HCT116 (cell line): ENCODE results near the gene UAP1. TPM values are rescaled to one million over a fixed set of nuclear protein-coding genes. Genes with fewer than 3 reads are reported as not detected.
"Not testable (repeated sequence)": the region's sequence is repeated elsewhere in the genome, so short reads cannot be mapped to it uniquely, and the experiment has no call there.

Experiments used
- ATAC-seq: fragments of 200-7000 bp; cut with Tn5 transposase; 2 replicates; pipeline ENCODE4 v1.9.1; 2020; ENCODE audit warnings: mild to moderate bottlenecking, moderate library complexity
- BruUV-seq: library from RNA; stranded (reverse); fragments of 400-500 nt; replicated peaks from 2 replicates; lab custom pipeline; 2021; lab: Mats Ljungman, UMichigan
- CTCF ChIA-PET: fragments of 300-600 bp; sonication (Branson Sonifier 250); formaldehyde crosslinking; loops from one replicate; lab custom pipeline; 2021; ENCODE audit warnings: antibody characterized with exemption; lab: Charles Lee
- POLR2A ChIA-PET: fragments of 300-600, 350-600 bp; sonication (Branson Sonifier 250); formaldehyde crosslinking; loops from one replicate; lab custom pipeline; 2021; ENCODE audit warnings: antibody characterized with exemption; lab: Charles Lee
- RAD21 ChIA-PET, 2 experiments: fragments of 300-600 bp; sonication (Branson Sonifier 250); formaldehyde crosslinking; loops; one replicate each; lab custom pipeline; 2023; ENCODE audit warnings: low total read pairs in 2 of 2; ENCODE audit not compliant: uncharacterized antibody in 2 of 2, unreplicated experiment in 2 of 2, low non-redundant PET in 1 of 2; lab: Charles Lee
- DNase-seq: peaks from one replicate; pipeline ENCODE4 v3.0.0-alpha.2; 2010; ENCODE audit warnings: low read depth, low spot score
- H2AFZ ChIP-seq: fragments of 200-600 bp; shearing (Covaris generic), sonication (generic); 2 replicates; pipeline ENCODE4 v1.6.1; 2017; ENCODE audit warnings: low read depth, mixed run types, mixed read lengths, antibody characterized with exemption, low read length; ENCODE audit not compliant: poor library complexity, severe bottlenecking
- H3K27ac ChIP-seq: 2 replicates; pipeline ENCODE4 v1.5.1; 2012; ENCODE audit warnings: low read depth, low read length
- H3K27me3 ChIP-seq: fragments of 200-600 bp; sonication (generic); 2 replicates; pipeline ENCODE4 v1.6.1; 2016; ENCODE audit warnings: mixed run types, low read length, mixed read lengths; ENCODE audit not compliant: insufficient read depth
- H3K36me3 ChIP-seq, 2 experiments: fragments of 200-500 bp in 1 of 2; fragments of 200-600 bp in 1 of 2; sonication (Bioruptor generic) in 1 of 2; sonication (generic) in 1 of 2; 2 replicates each; pipeline versions ENCODE4 v1.5.1 to v1.6.1; 2014 to 2016; ENCODE audit warnings: low read length in 2 of 2, inconsistent platforms in 1 of 2, mixed read lengths in 1 of 2, mixed run types in 1 of 2; ENCODE audit not compliant: insufficient read depth in 2 of 2, control insufficient read depth in 1 of 2
- H3K4me1 ChIP-seq, 2 experiments: fragments of 200-600 bp in 1 of 2; sonication (generic) in 1 of 2; 2 replicates each; pipeline versions ENCODE4 v1.5.1 to v1.6.1; 2012 to 2017; ENCODE audit warnings: low read length in 2 of 2, inconsistent platforms in 1 of 2, mild to moderate bottlenecking in 1 of 2, mixed read lengths in 1 of 2, mixed run types in 1 of 2, moderate library complexity in 1 of 2; ENCODE audit not compliant: insufficient read depth in 2 of 2, control insufficient read depth in 1 of 2
- H3K4me2 ChIP-seq: fragments of 200-600 bp; sonication (generic); 2 replicates; pipeline ENCODE4 v1.6.1; 2017; ENCODE audit warnings: mixed run types, low read length, mixed read lengths
- H3K4me3 ChIP-seq, 2 experiments: fragments of 200-600 bp in 1 of 2; sonication (generic) in 1 of 2; replicated peaks in 1 of 2; 2 replicates each; pipeline ENCODE4 v1.5.1; 2011 to 2016; ENCODE audit warnings: low read length in 2 of 2, control low read depth in 1 of 2, low read depth in 1 of 2, mild to moderate bottlenecking in 1 of 2, mixed read lengths in 1 of 2, mixed run types in 1 of 2
- H3K79me2 ChIP-seq: fragments of 200-600 bp; sonication (generic); 2 replicates; pipeline ENCODE4 v1.6.1; 2017; ENCODE audit warnings: mild to moderate bottlenecking, mixed run types, low read length, moderate library complexity, mixed read lengths; ENCODE audit not compliant: insufficient read depth
- H3K9ac ChIP-seq: fragments of 200-600 bp; sonication (generic); 2 replicates; pipeline ENCODE4 v1.6.1; 2016; ENCODE audit warnings: low read length, mixed read lengths
- H3K9me2 ChIP-seq: fragments of 200-600 bp; sonication (generic), shearing (Covaris generic); 2 replicates; pipeline ENCODE4 v1.6.1; 2017; ENCODE audit warnings: mixed run types, mild to moderate bottlenecking, moderate library complexity; ENCODE audit not compliant: insufficient read depth
- H3K9me3 ChIP-seq, 2 experiments: fragments of 200-500 bp in 1 of 2; fragments of 200-600 bp in 1 of 2; sonication (Bioruptor generic) in 1 of 2; sonication (generic) in 1 of 2; 2 replicates each; pipeline ENCODE4 v1.6.1; 2014 to 2017; ENCODE audit warnings: low read length in 2 of 2, mixed read lengths in 2 of 2, inconsistent platforms in 1 of 2, low read depth in 1 of 2, mild to moderate bottlenecking in 1 of 2, mixed run types in 1 of 2, moderate library complexity in 1 of 2; ENCODE audit not compliant: control insufficient read depth in 1 of 2, insufficient read depth in 1 of 2
- H4K20me1 ChIP-seq: fragments of 200-600 bp; sonication (generic), shearing (Covaris generic); 2 replicates; pipeline ENCODE4 v1.6.1; 2017; ENCODE audit warnings: mixed run types, mild to moderate bottlenecking, moderate library complexity; ENCODE audit not compliant: insufficient read depth
- CBX3 ChIP-seq: IDR thresholded peaks from 2 replicates; pipeline ENCODE4 v1.6.1; 2012; ENCODE audit warnings: low read depth
- CEBPB ChIP-seq: IDR thresholded peaks from 2 replicates; pipeline ENCODE4 v1.6.1; 2012; ENCODE audit warnings: low read depth
- CTCF ChIP-seq, 3 experiments: fragments of 200-600 bp in 1 of 3; sonication (generic) in 1 of 3; IDR thresholded peaks in 2 of 3; conservative IDR thresholded peaks in 1 of 3; 2 replicates each; pipeline ENCODE4 v1.5.1; 2012 to 2017; ENCODE audit warnings: low read depth in 2 of 3, low read length in 2 of 3, antibody characterized with exemption in 1 of 3, borderline replicate concordance in 1 of 3, control low read depth in 1 of 3, mild to moderate bottlenecking in 1 of 3, mixed read lengths in 1 of 3, mixed run types in 1 of 3, moderate library complexity in 1 of 3; ENCODE audit not compliant: insufficient read depth in 1 of 3
- EGR1 ChIP-seq: IDR thresholded peaks from 2 replicates; pipeline ENCODE4 v1.6.1; 2012; ENCODE audit warnings: low read depth
- ELF1 ChIP-seq: IDR thresholded peaks from 2 replicates; pipeline ENCODE4 v1.6.1; 2012; ENCODE audit warnings: low read depth, borderline replicate concordance
- EZH2 ChIP-seq: fragments of 200-600 bp; sonication (generic); IDR thresholded peaks from 2 replicates; pipeline ENCODE4 v1.6.1; 2017; ENCODE audit warnings: antibody characterized with exemption, mixed run types
- FOSL1 ChIP-seq: IDR thresholded peaks from 2 replicates; pipeline ENCODE4 v1.6.1; 2012; ENCODE audit warnings: low read depth
- JUND ChIP-seq: IDR thresholded peaks from 2 replicates; pipeline ENCODE4 v1.6.1; 2012
- POLR2A ChIP-seq: IDR thresholded peaks from 2 replicates; pipeline ENCODE4 v1.7.0; 2011; ENCODE audit warnings: borderline replicate concordance; ENCODE audit not compliant: insufficient read depth, insufficient read length; ENCODE audit errors: extremely low read depth
- POLR2AphosphoS5 ChIP-seq: IDR thresholded peaks from 2 replicates; pipeline ENCODE4 v1.6.1; 2011; ENCODE audit warnings: mild to moderate bottlenecking, low read depth, low read length, moderate library complexity
- RAD21 ChIP-seq: IDR thresholded peaks from 2 replicates; pipeline ENCODE4 v1.6.1; 2012; ENCODE audit warnings: low read depth, mild to moderate bottlenecking
- SIN3A ChIP-seq: IDR thresholded peaks from 2 replicates; pipeline ENCODE4 v1.6.1; 2012; ENCODE audit warnings: low read depth
- SP1 ChIP-seq: IDR thresholded peaks from 2 replicates; pipeline ENCODE4 v1.6.1; 2012; ENCODE audit warnings: low read depth
- YY1 ChIP-seq: IDR thresholded peaks from 2 replicates; pipeline ENCODE4 v1.6.1; 2011; ENCODE audit warnings: low read length, low read depth, moderate library complexity, mild to moderate bottlenecking; ENCODE audit not compliant: insufficient replicate concordance; ENCODE audit errors: extremely low read depth
- ZFX ChIP-seq: fragments of 450-650 bp; IDR thresholded peaks from 2 replicates; pipeline ENCODE4 v1.6.1; 2017
- ZNF274 ChIP-seq: fragments of 200-500 bp; sonication (Bioruptor generic); IDR thresholded peaks from 2 replicates; pipeline ENCODE4 v1.6.1; 2014; ENCODE audit warnings: mild to moderate bottlenecking, low read depth, low read length, inconsistent platforms
- intact Hi-C: fragments of 100-400 bp; cut with micrococcal nuclease; formaldehyde crosslinking; loops from 2 replicates; pipeline ENCODE4 v1.10.0; 2022
- total RNA-seq: library from RNA; stranded (reverse); gene quantifications from one replicate; pipeline ENCODE4 v1.2.1, GENCODE V29; 2021; ENCODE audit not compliant: unreplicated experiment
- TF ChIP-seq, protein P1 (sequence below): IDR thresholded peaks from 2 replicates; pipeline ENCODE4 v1.6.1; 2012; ENCODE audit warnings: low read depth
- TF ChIP-seq, protein P2 (sequence below): IDR thresholded peaks from 2 replicates; pipeline ENCODE4 v1.6.1; 2012

Gene UAP1
- total RNA-seq, 1 experiment from 2014 or later = 51.4 TPM

- no peaks in the 10 kb centered on the region for H3K79me2 ChIP-seq
- no peaks in the 10 kb centered on the region for H3K9me3 ChIP-seq
- DNase-seq (no peak), ATAC-seq (no peak)
- H3K9me2 ChIP-seq = no peaks in the 10 kb centered on the region
- 0 out of 4 replicates have a peak, but pooled peaks cover 0 to 14% of the 10 kb centered on the region in 2 experiments for H3K36me3 ChIP-seq
- ChIA-PET RAD21 (no interaction called here), CTCF (interaction anchor here (1.1 kb wide), 1 partner anchor 201 kb away, joined by 3 read pairs; no protein-coding TSS in a partner anchor), POLR2A (no interaction called here)
- no peak overlapping the region for H3K9ac ChIP-seq
- BruUV-seq = no TSS peak
- H3K27me3 ChIP-seq = no peaks in the 10 kb centered on the region
- no peak overlapping the region for H3K27ac ChIP-seq
- H2AFZ ChIP-seq = no peak overlapping the region
- no peaks in the 10 kb centered on the region for H4K20me1 ChIP-seq
- H3K4me1 ChIP-seq = no peaks in the 10 kb centered on the region
- TF ChIP-seq SP1 (no peak), SIN3A (no peak), CBX3 (no peak), ZNF274 (no peak), RAD21 (no peak), ZFX (no peak), YY1 (no peak), FOSL1 (no peak), EGR1 (no peak), CEBPB (no peak), JUND (no peak), POLR2AphosphoS5 (no peak), ELF1 (no peak), POLR2A (no peak), CTCF (IDR thresholded peaks at IDR 0.05 in 2 of 3, conservative IDR thresholded peaks at IDR 0.05 in 1 of 3; ENCODE audit: borderline replicate concordance in 1 of 3, insufficient read depth in 1 of 3, low read depth in 2 of 3, low read length in 2 of 3) (no peak), EZH2 (no peak)
- TF ChIP-seq, protein P1, sequence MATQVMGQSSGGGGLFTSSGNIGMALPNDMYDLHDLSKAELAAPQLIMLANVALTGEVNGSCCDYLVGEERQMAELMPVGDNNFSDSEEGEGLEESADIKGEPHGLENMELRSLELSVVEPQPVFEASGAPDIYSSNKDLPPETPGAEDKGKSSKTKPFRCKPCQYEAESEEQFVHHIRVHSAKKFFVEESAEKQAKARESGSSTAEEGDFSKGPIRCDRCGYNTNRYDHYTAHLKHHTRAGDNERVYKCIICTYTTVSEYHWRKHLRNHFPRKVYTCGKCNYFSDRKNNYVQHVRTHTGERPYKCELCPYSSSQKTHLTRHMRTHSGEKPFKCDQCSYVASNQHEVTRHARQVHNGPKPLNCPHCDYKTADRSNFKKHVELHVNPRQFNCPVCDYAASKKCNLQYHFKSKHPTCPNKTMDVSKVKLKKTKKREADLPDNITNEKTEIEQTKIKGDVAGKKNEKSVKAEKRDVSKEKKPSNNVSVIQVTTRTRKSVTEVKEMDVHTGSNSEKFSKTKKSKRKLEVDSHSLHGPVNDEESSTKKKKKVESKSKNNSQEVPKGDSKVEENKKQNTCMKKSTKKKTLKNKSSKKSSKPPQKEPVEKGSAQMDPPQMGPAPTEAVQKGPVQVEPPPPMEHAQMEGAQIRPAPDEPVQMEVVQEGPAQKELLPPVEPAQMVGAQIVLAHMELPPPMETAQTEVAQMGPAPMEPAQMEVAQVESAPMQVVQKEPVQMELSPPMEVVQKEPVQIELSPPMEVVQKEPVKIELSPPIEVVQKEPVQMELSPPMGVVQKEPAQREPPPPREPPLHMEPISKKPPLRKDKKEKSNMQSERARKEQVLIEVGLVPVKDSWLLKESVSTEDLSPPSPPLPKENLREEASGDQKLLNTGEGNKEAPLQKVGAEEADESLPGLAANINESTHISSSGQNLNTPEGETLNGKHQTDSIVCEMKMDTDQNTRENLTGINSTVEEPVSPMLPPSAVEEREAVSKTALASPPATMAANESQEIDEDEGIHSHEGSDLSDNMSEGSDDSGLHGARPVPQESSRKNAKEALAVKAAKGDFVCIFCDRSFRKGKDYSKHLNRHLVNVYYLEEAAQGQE = no peak
- TF ChIP-seq, protein P2, sequence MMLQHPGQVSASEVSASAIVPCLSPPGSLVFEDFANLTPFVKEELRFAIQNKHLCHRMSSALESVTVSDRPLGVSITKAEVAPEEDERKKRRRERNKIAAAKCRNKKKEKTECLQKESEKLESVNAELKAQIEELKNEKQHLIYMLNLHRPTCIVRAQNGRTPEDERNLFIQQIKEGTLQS = no peak
- H3K4me3 ChIP-seq = no peak overlapping the region
- intact Hi-C loops = no loop called here
- H3K4me2 ChIP-seq = no peak overlapping the region
Measured at GRCh38 chr1:162599451-162599850, 37.9 kb downstream of the UAP1 start.

DNA sequence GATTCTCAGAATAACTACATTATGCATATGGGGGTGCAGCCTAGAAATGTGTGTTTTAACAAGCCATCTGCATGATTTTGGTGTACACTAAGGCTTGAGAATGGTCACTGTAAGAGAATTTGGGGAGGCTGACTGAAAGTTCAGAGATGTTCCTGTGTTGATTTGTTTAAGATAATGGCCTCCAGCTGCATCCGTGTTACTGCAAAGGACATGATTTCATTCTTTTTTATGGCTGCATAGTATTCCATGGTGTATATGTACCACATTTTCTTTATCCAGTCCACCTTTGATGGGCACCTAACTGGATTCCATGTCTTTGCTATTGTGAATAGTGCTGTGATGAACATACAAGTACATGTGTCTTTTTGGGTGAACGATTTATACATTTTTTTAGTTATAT, 41.6 kb downstream of the UAP1 start:
- H3K79me2 ChIP-seq, H3K27ac ChIP-seq, H3K27me3 ChIP-seq, H4K20me1 ChIP-seq, RAD21 ChIA-PET, H3K4me3 ChIP-seq, H2AFZ ChIP-seq, DNase-seq, BruUV-seq, H3K4me1 ChIP-seq, POLR2A ChIA-PET, H3K9me3 ChIP-seq, H3K4me2 ChIP-seq, H3K9ac ChIP-seq, ATAC-seq, intact Hi-C loops, H3K9me2 ChIP-seq: not testable (repeated sequence)
- H3K36me3 ChIP-seq = 0 out of 4 replicates have a peak, but pooled peaks cover 0 to 14% of the 10 kb centered on the region in 2 experiments
- CTCF ChIA-PET = interaction anchor here (1.6 kb wide), 1 partner anchor 9 kb away, joined by 3 read pairs; no protein-coding TSS in a partner anchor
